Inferior parietal cortex (tissue), 1 donor: Measurements from ENCODE around the gene SAMD10.
"Not testable (repeated sequence)": the region's sequence is repeated elsewhere in the genome, so short reads cannot be mapped to it uniquely, and the experiment has no call there.

Source experiments
- DNase-seq: peaks from one replicate; pipeline ENCODE4 v3.0.0-alpha.2; 2016; ENCODE audit errors: extremely low spot score

The SAMD10 gene

GRCh38 chr20:63979557-63980316 is at the start of gene SAMD10:
SAMD10 (minus strand) TSS chr20:63979642; CDS start chr20:63979467, 175 bp downstream.
- no peak for DNase-seq

DNA sequence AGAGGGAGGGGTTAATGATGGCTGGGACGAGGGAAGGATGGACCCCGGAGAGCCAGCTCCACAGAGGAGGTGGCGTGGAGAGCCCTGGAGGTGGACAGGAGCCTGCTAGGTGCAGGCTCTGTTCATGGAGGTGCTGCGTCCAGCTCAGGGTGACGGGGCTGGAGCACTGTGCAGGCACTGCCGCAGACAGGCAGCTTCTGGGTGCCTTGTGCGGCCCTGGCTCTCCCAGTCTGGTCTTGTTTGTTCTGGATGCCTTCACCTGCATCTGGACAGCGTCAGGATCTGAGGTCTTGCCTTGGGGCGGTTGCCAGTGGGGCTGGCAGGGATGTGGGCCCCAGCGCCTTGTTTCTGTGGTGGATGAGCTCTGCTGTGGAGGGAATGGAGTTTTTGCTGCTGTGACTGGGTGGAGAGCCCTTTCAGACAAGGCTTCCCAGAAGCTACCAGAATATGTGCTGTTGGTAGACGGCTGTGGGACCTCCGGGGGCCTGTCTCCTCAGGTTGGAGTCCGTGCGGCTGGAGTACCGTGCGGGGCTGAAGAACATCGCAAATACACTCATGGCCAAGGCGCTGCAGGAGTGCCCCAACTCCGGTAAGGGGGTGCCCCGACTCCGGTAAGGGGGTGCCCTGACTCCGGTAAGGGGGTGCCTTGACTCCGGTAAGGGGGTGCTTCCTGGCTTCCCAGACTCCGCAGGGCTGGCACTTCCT is 48.7 kb upstream of the SAMD10 start:
- DNase-seq: no peak

- DNase-seq: no peak
Observed at GRCh38 chr20:64025826-64026412, 46.5 kb upstream of the SAMD10 start.

GRCh38 chr20:64025101-64025825 is 45.8 kb upstream of the SAMD10 start:
- no peak for DNase-seq

- DNase-seq: no peak
Observed at GRCh38 chr20:64024141-64024990, 44.9 kb upstream of the SAMD10 start.

DNA sequence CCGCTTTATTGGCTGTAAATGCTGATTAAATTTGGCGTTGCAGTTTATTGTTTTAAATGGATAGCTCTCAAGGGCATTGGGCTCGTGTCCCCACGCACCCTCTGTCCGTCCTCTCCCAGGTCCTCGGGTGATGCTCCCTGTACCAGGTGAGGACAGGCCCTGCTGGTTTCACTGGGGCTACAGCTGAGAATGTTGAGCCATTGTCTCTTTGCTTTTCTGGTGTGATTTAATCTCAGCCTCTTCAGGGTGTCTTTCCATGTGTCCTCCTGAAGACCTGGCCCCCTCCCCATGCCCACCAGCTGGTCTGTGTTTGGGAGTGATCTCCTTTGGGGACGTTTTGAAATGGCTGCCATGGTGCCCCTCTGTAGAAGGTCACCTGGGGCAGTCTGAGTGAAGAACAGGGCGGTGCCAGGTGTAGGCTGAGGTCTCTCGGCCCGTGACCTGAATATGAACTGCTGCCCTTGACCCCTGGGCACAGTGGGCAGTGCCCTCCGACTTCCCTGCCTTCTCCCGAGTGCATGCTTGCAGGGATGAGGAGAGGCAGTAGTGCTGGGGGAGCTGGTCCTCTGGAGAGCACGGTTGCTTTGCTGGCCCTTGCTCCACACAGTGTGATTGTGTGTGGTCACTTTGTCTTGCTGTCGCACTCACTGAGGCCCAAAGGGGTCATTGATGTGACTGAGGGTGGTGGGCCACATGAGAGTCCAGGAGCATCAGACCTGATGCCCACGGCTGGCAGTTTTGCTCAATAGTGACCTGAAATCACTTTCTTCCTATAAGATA is 44.1 kb upstream of the SAMD10 start:
- no peak for DNase-seq

DNA sequence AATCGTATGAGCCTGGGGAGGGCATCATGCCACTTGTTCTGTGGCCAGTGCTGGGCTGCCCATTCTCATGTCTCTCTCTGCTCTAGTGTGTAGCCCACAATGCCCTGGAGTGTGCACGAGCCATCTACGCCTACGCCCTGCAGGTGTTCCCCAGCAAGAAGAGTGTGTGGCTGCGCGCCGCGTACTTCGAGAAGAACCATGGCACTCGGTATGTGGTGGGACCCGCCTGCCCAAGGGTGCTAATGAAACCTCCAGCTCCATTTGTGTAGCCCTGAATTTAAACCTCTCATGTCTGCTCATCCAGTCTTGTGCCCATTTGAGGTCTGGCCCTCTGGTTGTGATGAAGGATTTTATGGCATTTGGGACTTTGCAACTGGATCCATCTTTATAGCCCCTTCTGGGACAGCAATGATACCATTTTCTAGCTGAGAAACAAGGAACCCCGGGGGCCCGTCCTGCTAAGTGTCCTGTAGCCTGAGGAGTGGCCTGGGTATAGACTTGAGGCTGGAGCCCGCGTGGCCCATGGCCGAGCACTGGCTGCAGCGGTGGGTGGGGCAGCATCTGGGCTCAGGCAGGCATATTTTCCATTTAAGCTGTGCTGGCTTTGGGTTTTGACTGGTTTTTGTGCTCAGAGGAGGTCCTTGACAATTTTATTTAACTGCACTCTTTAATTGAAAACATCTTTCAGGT is 43.4 kb upstream of the SAMD10 start:
- DNase-seq: no peak

DNA sequence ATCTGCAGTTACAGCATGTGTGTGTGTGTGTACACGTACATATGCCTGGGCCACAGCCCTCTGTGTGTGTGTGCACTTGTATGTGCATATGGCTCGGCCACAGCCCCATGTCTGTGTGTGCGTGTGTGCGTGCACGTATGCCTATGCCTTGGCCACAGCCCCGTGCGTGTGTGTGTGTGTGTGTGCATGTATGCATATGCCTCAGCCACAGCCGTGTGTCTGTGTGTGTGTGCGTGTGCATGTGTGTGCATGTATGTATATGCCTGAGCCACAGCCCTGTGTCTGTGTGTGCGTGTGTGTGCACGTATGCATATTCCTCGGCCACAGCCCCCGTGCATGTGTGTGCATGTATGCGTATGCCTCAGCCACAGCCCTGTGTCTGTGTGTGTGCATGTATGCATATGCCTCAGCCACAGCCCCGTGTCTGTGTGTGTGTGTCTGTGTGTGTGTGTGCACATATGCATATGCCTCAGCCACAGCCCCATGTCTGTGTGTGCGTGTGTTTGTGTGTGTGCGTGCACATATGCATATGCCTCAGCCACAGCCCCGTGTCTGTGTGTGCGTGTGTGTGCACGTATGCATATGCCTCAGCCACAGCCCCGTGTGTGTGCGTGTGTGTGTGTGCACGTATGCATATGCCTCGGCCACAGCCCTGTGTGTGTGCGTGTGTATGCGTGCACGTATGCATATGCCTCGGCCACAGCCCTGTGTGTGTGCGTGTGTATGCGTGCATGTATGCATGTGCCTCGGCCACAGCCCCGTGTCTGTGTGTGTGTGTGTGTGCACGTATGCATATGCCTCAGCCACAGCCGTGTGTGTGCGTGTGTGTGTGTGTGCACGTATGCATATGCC is 41.9 kb upstream of the SAMD10 start:
- no peak for DNase-seq

DNA sequence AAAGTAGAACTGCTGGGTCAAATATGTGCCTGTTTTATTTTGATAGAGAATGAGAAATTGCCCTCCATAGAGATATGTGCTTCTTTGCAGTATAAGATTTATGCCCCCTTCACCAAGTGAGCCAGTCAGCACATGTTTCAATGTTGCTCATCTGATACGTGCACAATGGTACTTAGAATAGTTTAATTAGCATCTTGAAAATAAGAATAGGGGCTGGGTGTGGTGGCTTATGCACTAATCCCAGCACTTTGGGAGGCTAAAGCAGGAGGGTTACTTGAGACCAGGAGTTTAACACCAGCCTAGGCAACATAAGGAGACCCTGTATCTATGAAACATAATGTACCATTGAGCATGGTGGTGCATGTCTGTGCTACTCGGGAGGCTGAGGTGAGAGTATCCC is 36.2 kb upstream of the SAMD10 start:
- no peak for DNase-seq

- not testable (repeated sequence) for DNase-seq
Observed at GRCh38 chr20:64012385-64013154, 33.1 kb upstream of the SAMD10 start.

DNA sequence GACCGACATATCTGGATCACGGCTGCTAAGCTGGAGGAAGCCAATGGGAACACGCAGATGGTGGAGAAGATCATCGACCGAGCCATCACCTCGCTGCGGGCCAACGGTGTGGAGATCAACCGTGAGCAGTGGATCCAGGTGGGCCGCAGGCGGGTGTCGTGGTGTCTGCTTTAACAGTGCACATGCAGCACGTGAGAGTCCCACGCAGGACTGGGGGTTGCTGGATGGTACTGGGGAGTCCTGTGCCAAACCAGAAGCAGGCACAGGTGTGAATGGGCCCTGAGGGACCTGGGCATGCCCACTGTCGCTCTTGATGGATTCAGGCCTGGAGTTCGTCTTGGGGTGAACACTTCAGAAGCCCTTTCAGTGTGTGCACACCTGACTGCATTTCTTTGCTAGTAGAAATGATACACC is 31.9 kb upstream of the SAMD10 start:
- DNase-seq: no peak

GRCh38 chr20:64010711-64011237 is 31.3 kb upstream of the SAMD10 start:
- no peak for DNase-seq

DNA sequence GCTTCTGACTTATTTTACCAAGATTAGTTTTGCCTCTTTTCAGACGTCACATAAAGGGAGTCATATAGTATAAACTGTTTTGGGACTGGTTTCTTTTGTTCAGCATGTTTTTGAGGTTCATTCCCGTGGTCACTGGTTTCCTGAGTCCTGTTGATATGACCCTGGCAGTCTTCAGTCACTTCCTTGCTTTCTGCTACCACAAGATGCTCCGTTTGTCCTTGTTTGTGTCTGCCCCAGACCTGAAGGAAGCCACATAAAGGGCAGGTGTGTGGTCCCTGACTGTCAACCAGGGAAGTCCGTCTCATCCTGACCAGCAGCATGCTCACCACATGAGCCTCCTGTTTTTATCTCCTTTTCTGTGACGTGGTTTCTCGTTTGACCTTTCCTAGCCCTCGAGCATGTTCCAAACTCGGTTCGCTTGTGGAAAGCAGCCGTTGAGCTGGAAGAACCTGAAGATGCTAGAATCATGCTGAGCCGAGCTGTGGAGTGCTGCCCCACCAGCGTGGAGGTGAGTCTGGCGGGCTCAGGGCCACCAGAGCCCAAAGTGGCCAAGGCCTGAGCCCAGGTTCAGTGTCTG is 30.5 kb upstream of the SAMD10 start:
- DNase-seq: no peak

DNA sequence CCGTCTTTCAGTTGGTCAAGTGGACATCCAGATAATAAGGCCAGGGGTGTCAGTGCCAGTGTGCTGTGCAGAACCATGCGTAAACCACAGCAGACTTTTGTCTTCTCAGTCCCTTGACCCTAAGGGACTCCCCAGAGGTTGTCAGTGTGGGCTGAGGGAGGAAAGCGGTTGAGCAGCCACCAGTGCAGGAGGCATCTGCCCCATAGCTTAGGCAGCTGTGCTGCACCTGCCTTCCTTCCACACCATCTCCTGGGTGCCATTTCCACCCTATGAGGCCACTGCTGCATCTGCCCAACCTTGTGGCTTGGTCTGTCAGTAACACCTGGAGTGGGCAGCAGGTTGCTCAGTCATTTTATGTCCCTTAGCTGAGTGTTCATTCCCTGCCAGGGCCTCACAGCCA is 27.5 kb upstream of the SAMD10 start:
- DNase-seq: no peak

DNA sequence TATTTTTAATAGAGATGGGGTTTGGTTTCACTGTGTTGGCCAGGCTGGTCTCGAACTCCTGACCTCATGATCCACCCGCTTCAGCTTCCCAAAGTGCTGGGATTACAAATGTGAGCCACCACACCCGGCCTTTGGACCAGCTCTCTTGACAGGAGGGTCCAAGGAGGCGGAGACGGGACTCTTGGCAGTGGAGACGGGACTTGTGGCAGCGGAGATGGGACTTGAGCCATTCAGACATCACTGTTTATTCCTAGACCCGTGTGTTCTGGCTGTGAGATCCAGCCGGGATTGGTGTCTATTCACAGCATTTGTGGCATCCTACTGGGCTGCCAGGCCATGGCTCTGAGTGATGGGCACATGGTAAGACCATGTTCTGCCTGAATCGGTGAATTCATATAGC is 27.0 kb upstream of the SAMD10 start:
- DNase-seq: no peak

DNA sequence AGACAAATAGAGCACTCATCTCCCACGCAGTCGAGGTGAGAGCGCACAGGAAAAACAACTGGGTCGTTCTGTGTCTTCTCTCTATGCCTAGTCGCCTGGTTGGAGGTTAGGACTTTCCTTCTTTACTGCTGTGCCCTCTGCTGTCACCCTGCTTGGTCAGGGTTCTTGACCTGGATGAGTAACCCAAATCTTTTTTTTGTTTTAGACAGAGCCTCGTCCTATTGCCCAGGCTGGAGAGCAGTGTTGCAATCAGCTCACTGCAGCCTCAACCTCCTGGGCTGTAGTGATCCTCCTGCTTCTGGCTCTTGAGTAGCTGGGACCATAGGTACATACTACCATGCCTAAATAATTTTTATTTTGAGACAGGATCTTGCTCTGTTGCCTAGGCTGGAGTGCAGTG is 26.0 kb upstream of the SAMD10 start:
- no peak for DNase-seq

- no peak for DNase-seq
Observed at GRCh38 chr20:64003960-64004725, 24.7 kb upstream of the SAMD10 start.
